ENCODE results near the gene BRDT.
"Not testable (repeated sequence)": the region's sequence is repeated elsewhere in the genome, so short reads cannot be mapped to it uniquely, and the experiment has no call there.

The BRDT gene

DNA sequence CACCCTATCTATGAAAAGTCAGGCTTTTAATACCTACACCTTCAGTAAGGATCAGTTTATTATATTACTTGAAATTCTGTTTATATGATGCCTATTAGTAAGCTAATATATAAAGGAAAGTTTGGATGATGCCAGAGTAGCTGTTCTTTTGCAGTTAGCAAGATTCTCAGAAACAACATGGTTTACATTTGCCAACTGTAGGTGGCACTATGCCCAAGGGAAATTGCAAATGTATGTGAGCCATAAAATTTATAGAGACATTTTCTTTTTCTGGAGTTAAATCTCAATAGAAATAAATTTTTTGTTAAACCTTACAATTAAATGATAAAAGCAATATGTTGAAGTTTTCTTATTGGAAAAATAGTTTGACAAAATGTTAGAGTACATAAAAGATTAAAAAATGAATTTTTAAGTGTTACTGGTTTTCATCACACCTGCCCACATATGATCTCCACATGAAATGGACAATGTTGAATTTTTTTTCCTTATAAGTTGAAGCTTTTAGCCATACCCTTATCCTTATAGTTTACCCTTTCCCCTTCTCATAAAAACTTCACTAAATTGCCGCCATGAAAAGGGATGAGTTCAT, 48.5 kb downstream of the BRDT start:
- no peak for DNase-seq

DNA sequence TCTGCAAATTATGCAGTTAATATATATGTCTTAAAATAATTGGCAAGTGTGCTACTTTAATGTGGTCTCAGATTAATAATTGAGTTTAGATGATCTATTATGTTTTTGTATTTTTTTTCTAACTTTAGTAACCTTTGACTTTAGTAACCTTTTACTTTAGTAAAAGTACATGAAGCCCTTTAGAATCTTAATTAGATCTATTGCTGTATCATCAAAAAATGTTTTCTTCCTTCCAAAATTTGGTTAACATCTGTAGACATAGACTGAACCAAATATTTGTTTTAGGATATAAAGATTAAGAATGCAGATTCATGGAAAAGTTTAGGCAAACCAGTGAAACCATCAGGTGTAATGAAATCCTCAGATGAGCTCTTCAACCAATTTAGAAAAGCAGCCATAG, 54.9 kb downstream of the BRDT start:
- no peak for DNase-seq

DNA sequence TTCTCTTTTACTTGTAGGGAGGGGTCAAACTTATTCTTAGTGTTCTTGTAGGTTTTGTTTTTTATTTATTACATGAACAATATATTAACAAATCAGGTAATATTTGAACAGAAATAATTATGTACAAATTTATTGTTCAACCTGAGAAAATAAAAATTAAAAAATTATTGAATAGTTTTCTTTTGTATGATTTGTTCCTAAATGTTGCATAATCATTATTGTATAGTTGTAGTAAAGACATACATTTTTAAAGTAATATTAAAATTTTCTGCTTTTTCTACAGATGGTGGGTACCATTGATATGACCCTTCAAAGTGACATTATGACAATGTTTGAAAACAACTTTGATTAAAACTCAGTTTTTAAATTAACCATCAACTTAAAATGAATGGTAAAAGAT, 64.7 kb downstream of the BRDT start:
- DNase-seq = no peak

DNA sequence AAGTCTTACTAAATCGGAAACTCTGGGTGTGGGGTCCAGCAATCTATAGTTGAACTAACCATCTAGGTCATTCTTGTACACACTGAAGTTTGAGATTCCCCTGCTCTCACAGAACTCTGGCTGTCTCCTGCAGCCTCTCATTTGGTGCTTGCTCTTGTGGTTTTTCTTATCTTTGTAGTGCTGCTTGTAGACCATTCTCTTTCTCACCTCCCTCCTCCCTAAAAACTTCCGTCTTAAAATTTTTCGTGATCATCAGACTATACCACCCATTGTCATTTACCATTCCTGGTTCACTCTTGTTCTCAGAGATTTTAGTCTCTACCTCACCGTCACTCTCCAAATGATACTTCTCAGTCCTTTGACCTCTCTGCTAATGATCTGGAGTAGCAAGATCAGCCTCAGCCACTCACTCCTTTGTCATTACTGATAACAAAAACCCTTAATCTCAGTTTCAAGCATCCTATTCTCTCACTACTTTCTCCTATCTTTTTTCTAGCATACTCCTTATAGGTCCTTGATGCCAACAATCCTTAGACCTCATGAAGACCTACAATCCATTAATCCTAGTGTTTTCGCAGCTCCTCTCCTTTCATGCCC, 67.6 kb downstream of the BRDT start:
- no peak for DNase-seq

DNA sequence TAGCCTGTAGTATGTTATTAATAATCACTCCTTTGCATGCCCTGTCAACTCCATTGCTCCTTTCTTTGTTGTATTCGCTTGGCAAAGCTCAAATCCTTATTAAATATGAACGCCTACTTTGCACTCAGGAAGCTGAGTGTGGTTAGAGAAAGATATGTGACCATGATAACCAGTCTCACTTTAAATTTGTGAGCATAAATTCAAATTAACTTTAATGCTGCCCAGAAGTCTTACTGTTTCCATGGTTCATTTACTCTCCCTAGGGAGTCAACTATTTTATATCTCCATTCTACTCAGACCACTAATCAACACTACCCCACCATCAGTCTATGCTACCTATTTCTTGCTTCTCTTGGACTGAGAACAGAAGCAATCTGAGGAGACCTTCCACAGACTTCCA, 68.5 kb downstream of the BRDT start:
- DNase-seq = no peak

DNA sequence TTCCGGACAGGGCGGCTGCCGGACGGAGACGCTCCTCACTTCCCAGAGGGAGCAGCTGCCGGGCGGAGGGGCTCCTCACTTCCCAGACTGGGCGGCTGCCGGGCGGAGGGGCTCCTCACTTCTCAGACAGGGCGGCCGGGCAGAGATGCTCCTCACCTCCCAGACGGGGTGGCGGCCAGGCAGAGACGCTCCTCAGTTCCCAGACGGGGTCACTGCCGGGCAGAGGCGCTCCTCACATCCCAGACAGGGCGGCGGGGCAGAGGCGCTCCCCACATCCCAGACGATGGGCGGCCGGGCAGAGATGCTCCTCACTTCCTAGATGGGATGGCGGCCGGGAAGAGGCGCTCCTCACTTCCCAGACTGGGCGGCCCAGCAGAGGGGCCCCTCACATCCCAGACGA, 76.8 kb downstream of the BRDT start:
- DNase-seq = not testable (repeated sequence)

DNA sequence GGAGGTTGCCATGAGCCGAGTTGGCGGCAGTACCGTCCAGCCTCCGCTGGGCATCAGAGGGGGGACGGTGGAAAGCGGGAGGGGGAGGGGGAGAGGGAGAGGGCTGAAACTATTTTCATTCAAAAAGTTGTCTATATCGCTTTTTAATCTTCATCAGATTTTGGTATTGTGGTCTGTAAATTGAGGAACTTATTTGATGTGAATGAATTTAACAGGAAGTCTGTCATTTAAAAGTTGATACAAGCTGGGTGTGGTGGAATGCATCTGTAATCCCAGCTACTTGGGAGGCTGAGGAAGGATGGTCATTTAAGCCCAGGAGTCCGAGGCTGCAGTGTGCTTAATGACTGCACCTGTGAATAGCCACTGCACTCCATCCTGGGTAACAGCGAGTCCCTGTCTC, 77.6 kb downstream of the BRDT start:
- no peak for DNase-seq

DNA sequence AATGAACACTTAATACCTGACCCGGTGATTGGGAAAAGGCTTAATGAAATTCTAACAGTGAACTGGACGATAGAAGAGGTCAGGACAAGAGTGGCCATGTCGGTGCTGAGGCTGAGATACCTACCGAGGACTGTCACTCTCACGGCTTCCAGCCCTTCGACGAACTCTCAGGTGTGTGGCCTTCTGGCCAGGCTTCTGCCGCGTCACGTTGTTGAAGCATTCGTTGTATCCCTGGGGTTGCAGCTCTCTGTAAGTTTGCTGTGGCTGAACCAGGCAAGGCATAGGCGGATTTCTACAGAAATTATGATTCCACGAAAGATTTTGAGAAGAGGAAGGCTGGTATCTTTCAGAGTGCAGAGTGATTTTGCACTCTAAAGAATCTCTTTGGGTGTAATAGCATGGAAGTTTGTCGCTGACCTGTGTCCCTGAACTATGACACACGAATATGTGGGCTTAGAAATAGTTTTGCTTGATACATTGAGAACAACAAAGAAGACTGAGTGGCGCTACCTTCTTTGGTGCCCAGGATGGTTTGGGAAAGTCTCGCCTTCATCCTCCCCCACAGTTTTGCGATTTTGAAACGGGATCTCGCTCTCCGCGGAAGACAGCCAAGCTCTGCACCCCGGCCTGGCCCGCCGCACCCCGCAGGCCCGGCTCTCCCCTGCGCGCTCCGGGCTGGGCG, 80.2 kb downstream of the BRDT start:
- no peak for DNase-seq

DNA sequence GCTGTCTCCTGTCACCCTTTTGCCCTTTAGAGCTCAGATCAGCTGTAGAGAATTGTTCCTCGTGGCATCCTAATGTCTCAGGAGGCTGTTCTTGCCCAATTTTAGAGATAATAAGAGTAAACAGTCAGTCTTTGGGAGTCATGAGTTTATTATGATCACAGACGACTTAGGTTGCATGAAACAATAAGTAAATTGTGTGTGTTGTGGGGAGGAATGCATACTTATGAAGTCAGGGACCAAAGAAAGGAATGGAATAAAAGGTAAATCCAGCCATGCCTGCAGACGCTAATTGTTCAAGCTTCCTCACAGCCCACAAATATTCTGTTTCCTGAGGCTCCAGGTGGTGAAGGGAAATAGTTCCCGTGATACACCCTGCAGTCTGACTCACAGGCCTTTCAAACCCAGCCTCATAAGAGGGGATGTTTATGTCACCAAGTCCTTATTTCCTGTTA, 81.5 kb downstream of the BRDT start:
- peak; percentile 85 for DNase-seq

DNA sequence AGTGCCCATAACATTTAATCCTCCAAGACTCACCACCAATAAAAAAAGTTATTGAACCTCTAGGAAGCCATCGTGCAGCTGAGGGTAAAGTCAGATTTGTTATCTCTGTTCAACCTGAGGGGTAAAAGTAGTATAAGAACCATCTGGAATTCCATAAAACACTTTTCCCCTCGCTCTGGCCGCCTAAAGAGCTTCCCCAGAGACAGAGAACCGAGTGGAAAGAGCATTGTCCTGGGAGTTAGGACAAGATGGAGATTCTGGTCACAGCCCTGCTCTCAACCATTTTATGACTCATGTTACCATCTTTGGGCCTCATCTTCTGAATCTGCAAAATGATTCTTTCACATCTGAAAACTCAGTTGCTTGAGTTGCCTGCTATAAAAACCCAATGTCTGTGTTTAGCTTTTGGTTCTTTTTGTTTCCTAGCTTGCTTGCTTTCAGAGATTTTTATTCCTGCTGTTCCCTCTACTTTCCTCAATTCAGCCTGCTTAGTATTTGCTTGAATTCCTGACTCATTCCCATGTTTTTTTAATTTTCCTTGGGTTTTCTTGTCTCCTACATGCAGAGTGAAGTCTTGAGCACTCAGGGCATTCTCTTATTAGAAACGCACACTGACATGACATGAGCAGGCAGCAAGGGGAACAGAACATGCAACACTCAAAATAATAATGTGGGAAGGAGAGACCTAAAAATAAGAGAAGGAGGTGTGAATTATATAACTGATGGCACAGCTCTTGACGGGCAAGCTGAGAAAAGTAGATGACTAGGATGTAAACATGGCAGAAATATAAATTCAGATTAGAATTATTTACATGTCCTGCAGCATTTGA, 82.3 kb downstream of the BRDT start:
- DNase-seq = no peak

DNA sequence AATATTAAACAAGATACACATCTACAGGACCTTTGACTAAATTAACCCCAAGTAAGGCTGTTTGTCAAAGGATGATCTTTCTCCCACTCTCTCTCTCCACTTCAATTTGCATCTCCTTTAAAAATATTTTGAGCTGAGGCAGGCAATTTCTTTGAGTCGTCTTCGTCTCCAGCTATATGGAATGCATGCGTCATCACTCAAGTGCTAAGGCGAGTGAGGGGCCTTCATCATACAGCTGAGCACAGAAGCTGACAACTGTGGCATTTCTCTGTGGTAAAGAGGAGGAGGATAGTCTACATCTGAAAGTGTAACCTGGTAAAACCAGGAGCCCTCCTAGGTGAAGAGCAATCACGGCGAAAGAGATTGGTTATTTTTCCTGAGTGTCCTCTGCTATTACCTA, 88.2 kb downstream of the BRDT start:
- DNase-seq = peak; percentile 77

DNA sequence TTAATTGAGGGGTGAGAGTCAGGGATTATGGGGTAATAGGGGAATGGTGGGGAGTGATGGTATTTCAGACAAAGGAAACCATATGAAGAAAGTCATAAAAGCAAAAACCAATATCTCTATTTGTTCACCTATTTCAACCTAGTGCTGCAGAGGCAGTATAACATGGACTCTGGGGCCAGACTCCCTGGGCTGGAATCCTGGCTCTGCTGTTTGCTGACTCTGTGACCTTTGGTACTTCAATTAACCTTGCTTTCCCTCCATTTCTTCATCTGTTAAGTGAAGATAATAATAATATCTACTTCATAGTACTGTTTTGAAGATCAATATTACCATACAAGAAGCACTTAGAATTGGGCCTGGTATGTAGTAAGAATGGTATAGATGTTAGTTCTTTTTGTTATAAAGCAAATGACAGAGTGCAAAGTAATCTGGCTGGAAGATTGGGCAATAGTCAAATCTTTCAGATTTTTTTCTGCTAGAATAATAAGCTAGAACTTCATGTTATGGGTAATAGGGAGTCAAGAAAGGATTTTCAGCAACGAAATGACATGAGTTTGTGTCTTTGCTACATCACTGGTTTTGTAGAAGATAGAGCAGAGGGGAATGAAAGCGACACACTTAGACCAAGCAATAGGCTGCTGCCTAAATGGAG, 89.6 kb downstream of the BRDT start:
- no peak for DNase-seq

DNA sequence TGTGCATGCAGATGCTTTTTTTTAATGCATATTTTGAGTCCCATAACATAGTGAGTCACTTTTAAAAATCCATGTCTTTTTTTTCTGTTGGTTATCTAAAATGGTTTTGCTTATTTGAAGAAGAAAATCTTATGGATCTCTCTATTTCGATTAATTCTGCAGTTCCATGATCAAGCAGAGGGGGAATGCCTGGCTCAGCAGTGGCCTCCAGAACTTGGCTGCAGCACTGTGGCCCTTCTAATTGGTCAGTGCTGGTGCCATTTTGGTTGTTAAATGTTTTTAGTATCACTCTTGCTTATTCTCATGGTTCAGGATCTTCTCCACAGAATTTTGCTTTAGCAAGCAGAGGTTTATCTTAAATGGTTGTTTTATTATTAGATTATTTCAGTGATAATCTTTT, 91.8 kb downstream of the BRDT start:
- no peak for DNase-seq

DNA sequence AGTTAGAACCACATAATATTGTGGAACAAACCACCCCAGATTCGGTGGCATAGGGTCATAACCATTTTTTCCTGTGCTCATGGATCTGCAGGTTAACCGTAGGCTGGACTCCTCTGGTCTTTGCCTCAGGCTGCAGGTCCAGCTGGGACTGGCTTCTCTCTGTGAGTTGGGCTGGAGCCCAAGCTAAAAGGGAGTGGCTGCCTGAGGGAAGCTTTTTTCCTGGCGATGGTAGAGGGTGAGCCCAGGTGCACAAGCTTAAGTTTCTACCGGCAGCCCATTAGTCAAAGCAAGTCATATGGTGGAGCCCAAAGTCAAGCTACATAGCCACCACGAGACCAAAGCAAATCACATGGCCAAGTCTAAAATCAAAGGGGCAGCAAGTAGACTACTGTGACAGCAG, 94.4 kb downstream of the BRDT start:
- DNase-seq = peak; percentile 67

DNA sequence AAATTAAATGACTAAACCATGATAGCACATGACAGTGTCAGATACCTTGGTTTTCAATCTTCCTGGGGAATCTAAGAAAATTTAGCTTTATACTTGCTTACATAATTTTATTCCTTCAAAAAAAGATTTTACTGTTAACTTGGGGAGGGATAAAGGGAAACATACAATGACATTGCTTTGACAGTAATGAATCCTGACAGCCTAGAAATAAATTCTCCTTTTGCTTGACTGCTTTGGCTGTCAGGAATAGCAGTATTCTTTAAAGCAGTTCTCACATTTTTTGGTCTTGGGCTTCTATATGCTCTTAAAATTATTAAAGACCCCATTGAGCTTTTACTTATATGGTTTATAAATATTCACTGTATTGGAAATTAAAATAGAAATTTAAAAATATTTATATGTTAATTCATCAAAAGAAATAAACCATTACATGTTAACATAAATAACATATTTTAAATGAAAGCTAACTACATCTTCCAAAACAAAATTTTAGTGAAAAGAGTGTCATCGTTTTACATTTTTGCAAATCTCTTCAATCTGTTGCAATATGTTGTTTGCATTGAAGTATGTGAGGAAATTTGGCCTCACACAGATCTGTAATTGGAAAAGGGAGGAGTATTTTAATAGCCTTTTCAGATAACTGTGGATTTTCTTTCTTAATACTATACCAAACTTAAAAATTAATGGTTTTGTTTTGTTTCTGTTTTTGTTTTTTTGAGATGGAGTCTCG, 96.7 kb downstream of the BRDT start:
- no peak for DNase-seq

DNA sequence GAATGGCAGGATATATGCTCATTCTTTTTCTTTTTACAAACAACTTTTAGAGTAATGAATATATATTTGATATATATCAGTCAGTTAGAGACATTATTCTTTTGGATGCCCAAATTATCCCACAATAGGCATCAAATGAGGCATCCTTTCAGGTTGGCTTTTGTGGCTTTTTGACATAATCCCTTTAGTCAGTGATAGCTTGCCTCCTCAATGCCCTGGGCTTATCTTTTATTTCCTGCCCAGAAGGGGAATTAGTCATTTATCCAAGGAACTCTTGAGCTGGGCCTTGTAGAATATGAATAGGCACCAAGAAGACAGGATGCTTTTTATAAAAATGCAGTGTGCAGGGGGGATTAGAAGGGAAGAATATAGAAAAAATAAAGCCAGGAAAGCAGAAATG, 102.7 kb downstream of the BRDT start:
- DNase-seq = no peak

All from islet precursor cell (in vitro differentiated cells).